HEK293 (cell line): ENCODE data around the gene INPP5A.

Source experiments
- HOXA7 ChIP-seq: sonication (generic); formaldehyde crosslinking; IDR thresholded peaks from 2 replicates; pipeline ENCODE4 v1.8.1; 2022; ENCODE audit warnings: missing genetic modification reagents, borderline replicate concordance
- SALL2 ChIP-seq: fragments of 450-650 bp; formaldehyde crosslinking; IDR thresholded peaks from 2 replicates; pipeline ENCODE4 v1.5.0; 2017; ENCODE audit warnings: missing biosample characterization, mild to moderate bottlenecking, missing genetic modification characterization, borderline replicate concordance
- TF ChIP-seq, protein P1 (sequence below): fragments of 450-650 bp; formaldehyde crosslinking; IDR thresholded peaks from 2 replicates; pipeline ENCODE4 v1.5.1; 2016; ENCODE audit warnings: missing biosample characterization, missing genetic modification characterization

DNA sequence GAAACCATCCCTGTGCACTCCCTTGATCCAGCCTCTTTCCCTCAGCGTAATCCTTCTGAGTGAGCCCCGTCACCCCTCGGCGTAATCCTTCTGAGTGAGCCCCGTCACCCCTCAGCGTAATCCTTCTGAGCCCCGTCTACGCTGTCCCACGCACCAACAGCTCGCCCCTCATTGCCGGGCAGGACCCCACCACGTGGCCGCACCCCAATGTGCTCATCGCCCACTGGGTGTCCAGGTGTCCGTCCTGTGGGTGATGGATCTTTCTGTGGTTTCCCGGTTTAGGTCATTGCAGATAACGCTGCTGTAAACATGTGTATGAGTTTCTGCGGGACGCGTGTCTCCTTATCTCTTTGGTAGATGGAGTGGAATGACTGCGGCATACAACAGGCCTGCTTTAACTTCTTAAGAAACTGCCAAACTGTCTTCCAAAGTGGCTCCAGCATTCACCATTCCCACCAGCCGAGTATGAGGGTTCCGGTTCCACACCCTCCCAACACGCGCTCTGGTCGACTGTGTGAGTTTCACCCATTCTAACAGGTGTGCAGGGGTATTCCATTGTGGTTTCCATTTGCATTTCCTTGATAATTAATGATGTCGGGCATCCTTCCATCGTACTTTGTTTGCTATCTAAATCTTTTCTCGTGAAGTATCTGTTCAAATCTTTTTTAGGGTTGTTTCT is 290.4 kb downstream of the INPP5A start:
- TF ChIP-seq, protein P1, sequence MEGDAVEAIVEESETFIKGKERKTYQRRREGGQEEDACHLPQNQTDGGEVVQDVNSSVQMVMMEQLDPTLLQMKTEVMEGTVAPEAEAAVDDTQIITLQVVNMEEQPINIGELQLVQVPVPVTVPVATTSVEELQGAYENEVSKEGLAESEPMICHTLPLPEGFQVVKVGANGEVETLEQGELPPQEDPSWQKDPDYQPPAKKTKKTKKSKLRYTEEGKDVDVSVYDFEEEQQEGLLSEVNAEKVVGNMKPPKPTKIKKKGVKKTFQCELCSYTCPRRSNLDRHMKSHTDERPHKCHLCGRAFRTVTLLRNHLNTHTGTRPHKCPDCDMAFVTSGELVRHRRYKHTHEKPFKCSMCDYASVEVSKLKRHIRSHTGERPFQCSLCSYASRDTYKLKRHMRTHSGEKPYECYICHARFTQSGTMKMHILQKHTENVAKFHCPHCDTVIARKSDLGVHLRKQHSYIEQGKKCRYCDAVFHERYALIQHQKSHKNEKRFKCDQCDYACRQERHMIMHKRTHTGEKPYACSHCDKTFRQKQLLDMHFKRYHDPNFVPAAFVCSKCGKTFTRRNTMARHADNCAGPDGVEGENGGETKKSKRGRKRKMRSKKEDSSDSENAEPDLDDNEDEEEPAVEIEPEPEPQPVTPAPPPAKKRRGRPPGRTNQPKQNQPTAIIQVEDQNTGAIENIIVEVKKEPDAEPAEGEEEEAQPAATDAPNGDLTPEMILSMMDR (tag by site-specific recombination), result no peak
- no peak for TF ChIP-seq SALL2 (tag by site-specific recombination)
- no peak for TF ChIP-seq HOXA7 (CRISPR knock-in tag)
